ENCODE data around the gene SPAG4.

Gene SPAG4

DNA sequence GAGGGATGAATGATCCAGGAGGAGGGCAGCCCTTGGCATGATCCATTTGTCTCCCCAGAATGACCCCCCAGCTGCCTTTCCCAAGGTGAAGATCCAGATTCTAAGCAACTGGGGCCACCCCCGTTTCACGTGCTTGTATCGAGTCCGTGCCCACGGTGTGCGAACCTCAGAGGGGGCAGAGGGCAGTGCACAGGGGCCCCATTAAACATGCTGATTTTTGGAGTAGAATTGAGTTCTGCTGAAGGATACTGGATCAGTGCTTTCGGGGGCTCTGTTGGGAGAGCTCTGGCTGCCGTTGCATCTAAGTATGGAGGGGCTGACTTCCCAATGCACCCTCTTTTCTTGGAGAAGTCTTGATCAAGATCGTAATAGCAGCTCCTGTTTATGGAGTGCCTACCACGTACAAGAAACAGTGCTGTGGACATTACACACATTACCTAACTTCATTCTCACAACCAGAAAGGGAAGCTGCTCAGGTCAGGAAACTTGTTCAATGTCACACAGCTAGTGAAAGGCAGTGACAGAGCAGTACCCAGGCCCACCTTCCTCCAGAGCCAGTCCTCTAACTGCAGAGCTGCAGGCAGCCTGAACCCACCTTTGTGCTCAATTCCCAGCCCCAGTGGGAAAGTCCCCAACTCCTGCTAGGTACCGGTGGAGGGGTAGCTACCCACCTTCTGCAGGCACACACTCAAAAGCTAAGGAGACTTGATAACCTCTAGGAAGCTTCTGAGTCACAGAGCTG is 5.4 kb downstream of the SPAG4 start:
- Histone ChIP-seq H3K36me3 (peaks cover 14% of the 10 kb centered on the region), H3K27me3 (no peaks in the 10 kb centered on the region), H3K4me3 (ENCODE audit: low read depth, low read length) (no peak overlapping the region), H3K4me1 (peaks cover 9% of the 10 kb centered on the region), H3K9me3 (no peaks in the 10 kb centered on the region)
- DNase-seq = no peak
- TF ChIP-seq CTCF (IDR thresholded peaks at IDR 0.05; ENCODE audit: low read depth, low read length) = no peak

- Histone ChIP-seq H3K4me1 (peaks cover 9% of the 10 kb centered on the region), H3K4me3 (ENCODE audit: low read depth, low read length) (no peak overlapping the region), H3K36me3 (peaks cover 19% of the 10 kb centered on the region), H3K9me3 (no peaks in the 10 kb centered on the region), H3K27me3 (no peaks in the 10 kb centered on the region)
- DNase-seq = no peak
- TF ChIP-seq CTCF (IDR thresholded peaks at IDR 0.05; ENCODE audit: low read depth, low read length) = peak; percentile 33; the same call in 1 of the 2 replicates
These were observed 5.9 kb downstream of the SPAG4 start for GRCh38 chr20:35621560-35621946.

DNA sequence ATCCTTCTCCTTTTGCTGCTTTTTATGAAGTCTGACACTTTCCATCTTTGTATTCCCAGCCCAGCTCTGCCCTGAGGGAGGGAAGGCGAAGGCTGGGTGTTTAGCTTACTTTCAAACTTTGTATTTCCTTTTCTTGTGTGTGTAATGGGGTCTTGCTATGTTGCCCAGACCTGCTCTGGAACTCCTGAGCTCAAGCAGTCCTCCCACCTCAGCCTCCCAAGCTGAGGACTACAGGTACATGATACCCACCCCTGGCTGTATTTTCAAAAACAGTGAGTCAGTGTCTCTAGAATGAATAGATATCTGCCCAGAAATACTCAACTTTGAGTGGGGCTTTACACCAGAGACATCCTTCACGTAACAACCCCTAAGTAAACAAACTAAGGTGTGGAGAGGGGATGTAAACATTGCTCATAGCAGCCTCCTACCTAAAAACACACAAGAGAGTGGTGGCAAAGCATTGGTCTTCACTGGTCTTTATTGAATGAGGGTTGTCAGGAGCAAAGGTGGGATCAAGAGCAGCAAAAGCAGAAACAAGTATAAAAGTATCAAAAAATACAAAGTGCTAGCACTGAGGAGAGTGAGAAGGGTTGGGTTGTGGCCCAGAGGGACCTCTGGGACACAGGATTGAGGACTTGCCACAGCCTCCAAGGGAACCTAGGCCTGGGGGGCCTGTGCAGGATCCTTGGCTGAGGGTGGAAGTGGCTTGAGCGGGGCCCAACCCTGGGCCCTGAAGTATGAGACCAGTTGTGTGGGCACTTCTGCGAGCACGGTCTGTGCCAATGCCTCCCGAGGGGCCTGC is 10.2 kb downstream of the SPAG4 start:
- no peaks in the 10 kb centered on the region for H3K27me3 ChIP-seq
- H3K4me3 ChIP-seq (ENCODE audit: low read depth, low read length) = no peak overlapping the region
- H3K4me1 ChIP-seq = no peaks in the 10 kb centered on the region
- no peak for TF ChIP-seq CTCF (IDR thresholded peaks at IDR 0.05; ENCODE audit: low read depth, low read length)
- no peaks in the 10 kb centered on the region for H3K9me3 ChIP-seq
- DNase-seq = no peak
- peaks cover 49% of the 10 kb centered on the region for H3K36me3 ChIP-seq

DNA sequence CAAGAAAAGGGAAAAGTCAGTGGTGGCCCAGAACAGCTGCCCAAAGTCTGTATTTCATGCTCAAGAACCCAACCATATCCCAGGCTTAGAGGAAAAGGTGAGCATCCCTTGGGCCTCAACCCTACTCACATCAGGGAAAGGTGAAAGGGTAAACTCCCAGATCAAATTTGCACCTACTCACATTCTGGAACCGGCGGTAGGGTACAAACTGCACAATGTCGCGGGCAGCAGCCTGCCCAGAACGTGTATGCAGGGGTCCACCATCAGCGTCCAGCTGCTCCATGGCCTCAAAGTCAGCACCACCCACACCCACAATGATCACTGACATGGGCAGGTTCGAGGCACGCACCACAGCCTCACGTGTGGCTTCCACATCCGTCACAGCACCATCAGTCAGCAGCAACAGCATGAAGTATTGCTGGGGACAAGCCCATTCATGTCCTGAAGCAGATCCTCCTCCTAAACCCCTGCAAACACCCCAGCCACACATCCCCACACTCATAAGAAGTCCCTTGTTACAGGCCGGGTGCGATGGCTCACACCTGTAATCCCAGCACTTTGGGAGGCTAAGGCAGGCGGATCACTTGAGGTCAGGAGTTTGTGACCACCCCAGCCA is 10.9 kb downstream of the SPAG4 start:
- no peaks in the 10 kb centered on the region for H3K27me3 ChIP-seq
- H3K9me3 ChIP-seq = no peaks in the 10 kb centered on the region
- H3K36me3 ChIP-seq = peaks cover 56% of the 10 kb centered on the region
- no peak for DNase-seq
- H3K4me1 ChIP-seq = no peaks in the 10 kb centered on the region
- no peak overlapping the region for H3K4me3 ChIP-seq (ENCODE audit: low read depth, low read length)
- TF ChIP-seq CTCF (IDR thresholded peaks at IDR 0.05; ENCODE audit: low read depth, low read length) = no peak

DNA sequence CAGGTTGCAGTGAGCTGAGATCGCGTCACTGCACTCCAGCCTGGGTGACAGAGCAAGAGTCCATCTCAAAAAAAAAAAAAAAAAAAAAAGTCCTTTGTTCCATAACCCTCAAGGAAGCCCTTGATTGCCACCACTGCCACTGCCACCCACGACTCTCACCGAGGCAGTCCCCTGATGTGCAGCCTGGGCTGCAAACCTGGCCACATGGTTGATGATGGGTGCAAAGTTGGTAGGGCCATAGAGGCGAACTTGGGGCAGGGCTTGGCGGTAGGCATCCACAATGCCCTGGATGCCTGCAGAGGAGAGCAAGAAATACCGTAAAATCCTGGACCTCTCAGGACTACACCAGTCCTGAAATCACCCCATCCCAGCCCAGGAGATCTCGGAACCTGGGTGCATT is 11.5 kb downstream of the SPAG4 start:
- Histone ChIP-seq H3K9me3 (no peaks in the 10 kb centered on the region), H3K4me3 (ENCODE audit: low read depth, low read length) (no peak overlapping the region), H3K27me3 (no peaks in the 10 kb centered on the region), H3K4me1 (no peaks in the 10 kb centered on the region), H3K36me3 (peaks cover 62% of the 10 kb centered on the region)
- TF ChIP-seq CTCF (IDR thresholded peaks at IDR 0.05; ENCODE audit: low read depth, low read length) = no peak
- no peak for DNase-seq

Measured in BE2C (cell line).